HG03565 (cell line): Measurements from ENCODE around the gene FA2H.
"Not testable (repeated sequence)": the region's sequence is repeated elsewhere in the genome, so short reads cannot be mapped to it uniquely, and the experiment has no call there.

Source experiments
- ATAC-seq: cut with Tn5 transposase; IDR thresholded peaks from one replicate; pipeline ENCODE4 v1.9.1; 2021; ENCODE audit warnings: mild to moderate bottlenecking, moderate library complexity; ENCODE audit not compliant: unreplicated experiment

FA2H gene

DNA sequence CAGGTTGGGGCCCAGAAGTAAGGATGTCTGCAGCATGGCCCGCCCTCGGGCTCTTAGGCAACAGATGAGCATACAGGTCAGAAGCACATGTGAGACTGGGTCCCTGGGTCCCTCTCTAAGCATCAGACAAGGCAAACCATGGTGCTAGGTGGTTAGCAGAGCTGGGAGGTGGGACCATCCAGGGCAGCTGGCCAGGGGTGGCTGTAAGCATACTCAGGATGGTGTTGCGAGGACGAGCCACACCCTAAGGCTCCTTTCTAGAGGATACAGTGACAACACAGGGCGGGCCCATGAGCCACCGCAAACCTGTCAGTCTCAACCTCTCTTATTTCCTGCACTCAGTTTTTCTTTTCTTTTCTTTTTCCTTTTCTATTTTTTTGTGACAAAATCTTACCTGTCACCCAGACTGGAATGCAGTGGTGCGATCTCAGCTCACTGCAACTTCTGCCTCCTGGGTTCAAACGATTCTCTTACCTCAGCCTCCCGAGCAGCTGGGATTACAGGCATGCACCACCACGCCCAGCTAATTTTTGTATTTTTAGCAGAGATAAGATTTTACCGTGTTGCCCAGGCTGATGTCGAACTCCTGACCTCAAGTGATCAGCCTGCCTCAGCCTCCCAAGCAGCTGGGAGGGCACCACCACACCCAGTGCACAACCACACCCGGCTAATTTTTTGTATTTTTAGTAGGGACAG is 3.6 kb downstream of the FA2H start:
- ATAC-seq = no peak

DNA sequence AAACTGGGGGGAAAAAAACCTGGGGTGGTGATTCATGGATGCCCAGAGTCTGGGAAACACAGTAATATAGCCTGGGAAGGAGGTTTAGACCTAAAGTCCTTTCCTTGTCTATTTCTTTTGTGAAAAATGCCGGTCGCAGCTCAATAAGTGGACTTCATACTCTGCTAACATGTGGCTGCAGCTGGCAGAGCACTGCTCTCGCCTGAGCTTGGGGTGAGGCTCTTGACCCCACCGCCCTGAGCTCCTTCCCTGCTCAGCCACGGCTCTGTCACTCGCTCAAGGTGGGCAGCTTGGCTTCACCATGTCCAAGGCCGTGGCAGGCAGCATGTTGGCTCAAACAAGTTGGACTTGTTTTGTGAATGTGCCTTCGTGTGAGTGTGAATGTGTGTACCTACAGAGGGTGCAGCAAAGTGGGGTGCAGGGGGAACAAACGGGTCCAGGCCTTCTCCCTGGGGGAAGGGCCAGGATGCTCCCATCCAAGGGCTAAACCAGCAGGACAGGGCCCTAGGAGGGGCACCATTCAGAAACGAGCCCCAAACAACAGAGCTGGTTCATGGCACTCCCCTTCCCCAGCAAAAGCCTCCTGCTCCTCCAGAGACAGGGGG is 4.9 kb downstream of the FA2H start:
- ATAC-seq = no peak

DNA sequence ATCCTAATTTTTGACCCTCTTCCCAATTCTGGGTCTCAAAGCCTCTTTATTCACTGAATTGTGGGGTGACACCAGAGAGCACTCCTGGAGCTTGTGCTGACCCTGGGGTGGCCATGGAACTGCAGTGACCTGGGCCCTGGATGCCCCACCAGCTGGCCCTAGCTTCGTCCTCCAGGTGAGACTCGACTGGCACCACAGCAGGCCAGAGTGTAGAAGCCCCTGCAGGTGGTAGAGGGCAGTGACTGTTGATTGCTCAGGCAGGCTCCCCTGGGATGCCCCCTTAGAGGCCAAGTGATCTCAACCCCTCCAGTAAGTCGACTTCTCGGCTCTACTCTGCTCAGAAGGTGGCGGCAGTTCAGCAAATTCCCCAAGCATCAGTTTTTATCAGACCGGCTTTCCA is 6.4 kb downstream of the FA2H start:
- ATAC-seq = no peak

DNA sequence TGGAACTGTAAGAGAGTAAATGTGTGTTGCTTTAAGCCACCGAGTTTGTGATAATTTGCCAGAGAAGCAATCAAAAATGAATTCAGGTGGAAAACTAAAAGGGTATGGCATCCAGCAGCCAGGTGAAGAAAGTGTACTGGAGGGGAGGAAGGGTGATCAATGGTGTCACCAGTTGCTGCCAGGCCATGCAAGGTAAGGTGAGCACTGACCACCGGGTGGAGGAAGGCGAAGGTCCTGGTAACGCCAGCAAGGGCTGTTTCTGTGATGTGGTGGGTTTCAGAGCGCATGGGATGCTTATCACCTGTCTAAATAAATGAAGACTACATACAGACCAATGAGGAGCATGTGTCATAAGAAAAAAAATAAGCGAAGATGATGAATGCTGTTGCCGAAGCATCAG is 6.9 kb downstream of the FA2H start:
- ATAC-seq = no peak

DNA sequence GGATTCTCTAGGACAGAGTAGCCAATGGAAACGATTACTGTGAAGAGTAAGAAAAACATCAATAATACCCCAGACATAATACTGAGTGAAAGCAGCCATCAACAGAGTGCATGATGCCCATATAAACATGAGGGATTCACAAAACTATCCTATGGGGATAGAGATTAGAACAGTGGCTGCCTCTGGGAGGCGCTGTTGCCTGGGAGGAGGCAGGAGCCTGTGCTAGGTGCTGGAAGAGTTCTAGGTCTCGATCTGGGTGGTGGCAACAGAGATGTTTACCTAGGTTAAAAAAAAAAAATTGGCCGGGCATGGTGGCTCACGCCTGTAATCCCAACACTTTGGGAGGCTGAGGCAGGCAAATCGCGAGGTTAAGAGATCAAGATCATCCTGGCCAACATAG is 7.9 kb downstream of the FA2H start:
- no peak for ATAC-seq

DNA sequence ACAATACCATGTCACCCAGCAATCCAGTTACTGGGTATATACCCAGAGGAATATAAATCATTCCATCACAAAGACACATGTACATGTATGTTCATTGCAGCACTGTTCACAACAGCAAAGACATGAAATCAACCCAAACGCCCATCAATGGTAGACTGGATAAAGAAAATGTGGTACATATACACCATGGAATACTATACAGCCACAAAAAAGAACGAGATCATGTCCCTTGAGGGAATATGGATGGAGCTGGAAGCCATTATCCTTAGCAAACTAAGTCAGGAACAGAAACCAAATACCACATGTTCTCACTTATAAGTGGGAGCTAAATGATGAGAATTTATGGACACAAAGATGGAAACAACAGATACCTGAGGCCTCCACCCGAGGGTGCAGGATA is 10.4 kb downstream of the FA2H start:
- ATAC-seq = not testable (repeated sequence)

DNA sequence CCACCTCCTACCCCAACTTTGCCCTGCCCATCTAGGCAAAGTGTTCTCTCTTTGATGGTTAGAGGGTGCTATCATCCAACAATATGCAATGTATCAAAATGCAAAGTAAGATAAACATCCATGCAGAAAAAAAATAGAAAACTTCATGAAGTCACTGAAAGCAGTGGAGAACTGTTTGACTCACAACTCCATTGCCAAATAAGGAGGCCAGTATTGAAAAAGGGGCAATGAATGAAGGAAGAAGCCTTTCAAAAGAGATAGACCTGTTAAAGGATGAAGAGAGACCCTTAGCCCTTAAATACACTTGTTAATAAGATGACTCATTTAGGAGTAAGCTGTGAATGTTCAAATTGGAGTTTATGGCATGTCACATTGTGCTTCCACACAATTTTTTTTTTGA is 13.0 kb downstream of the FA2H start:
- no peak for ATAC-seq

DNA sequence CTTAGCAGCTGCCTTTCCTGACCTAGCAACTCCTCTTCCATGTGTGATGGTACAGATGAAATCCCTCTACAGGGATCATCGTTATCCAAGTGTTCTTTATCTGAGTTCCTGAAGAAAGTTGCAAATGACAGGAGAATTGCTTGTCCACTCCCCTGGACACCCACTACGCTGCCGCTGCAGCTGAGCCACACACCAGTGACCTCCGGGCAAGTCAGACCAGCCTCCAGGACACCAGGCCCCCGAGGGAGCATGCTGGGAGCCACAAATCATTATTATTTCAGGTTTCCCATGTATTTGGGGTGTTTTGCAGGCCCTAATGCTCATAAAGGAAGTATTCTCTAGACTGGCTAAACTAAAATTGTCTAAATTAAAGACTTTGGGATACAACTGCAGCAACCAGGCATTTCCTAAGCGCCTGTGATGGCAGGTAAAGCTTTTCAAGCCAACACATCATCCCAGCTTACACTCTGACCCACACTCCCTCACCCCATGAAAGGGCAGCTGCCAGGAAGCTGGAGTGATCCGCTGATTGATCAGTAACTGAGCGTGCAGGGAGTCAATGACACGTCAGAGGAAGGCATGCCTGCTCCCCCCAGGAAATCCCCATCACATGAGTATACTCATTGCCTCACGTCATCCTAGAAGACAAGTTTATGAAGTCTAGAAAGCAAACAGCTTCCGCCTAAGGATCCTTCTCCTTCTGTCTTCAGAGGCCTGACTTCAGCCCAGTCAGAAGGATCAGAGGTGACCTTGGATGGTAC is 14.4 kb downstream of the FA2H start:
- ATAC-seq = no peak

DNA sequence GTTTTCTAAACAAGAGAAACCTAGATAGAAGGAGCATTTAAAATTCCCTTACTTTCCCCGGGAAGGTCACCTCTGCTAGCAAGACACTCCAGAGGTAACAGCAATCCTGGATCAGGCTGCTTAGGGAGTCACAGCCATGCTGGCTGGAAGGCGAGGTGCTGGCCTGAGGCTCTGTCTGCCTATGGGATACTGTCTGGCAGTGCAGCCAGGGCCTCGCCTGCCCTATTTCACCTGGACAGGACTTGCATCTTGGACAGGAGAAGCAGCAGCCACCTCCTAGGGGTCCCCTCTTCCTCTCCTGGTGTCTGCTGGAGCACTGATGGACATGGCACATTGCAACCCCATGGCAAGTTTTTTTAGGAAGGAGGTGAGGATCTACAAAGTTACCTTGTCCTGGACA is 15.1 kb downstream of the FA2H start:
- no peak for ATAC-seq

DNA sequence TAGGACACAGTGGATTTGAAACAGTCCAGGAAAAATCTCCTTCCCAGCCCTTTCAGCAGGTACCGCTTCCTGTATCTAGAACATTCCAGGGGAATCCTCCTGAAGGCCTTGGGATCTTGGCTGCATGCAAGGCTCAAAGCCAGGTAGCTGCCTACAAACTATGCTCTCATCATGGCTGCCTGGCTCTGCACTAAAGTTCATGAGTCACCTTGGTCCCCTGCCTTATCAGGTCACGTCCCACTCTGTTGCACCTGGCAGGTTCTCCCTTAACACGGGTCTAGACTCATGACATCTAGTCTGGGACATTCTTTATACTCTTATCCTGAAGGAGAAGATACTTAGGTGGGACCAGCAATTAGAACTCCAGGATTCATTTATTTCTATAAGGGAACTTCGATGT is 15.8 kb downstream of the FA2H start:
- no peak for ATAC-seq

DNA sequence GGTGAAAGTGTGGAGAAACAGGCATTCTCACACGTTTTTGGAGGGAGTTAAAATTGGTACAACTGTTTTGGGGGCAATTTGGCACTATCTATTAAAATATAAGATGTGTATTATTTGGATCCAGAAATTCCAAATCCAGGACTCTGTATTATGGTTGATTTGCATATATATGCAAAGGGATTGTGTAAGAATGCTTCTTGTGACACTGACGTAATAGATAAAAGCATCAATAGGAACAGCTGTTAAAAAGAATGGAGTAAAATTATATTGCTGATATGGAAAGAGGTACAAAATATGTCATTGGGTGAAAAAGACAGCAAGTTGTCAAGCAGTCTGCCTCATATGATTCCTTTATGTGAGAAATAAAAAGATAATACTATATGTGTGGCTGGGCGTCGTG is 17.3 kb downstream of the FA2H start:
- ATAC-seq = no peak

DNA sequence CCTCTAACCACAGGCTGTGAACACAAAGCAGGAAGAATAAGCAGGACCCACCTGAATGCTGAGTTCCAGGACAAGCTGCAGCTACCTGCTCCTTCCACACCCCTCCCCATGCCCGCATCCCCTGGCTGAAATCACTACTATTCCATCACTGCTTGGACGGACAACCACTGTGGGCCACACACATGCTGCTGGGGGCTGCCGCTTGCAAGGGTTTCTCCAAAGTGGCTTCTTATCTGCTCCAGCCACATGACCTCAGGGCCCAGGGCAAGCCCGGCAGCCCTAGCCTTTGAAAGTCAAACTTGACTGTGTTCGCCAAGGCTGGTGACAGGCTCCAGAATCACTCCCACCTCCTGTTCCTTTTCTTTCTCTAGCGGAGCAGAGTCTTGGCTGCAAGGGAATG is 18.4 kb downstream of the FA2H start:
- ATAC-seq = no peak

DNA sequence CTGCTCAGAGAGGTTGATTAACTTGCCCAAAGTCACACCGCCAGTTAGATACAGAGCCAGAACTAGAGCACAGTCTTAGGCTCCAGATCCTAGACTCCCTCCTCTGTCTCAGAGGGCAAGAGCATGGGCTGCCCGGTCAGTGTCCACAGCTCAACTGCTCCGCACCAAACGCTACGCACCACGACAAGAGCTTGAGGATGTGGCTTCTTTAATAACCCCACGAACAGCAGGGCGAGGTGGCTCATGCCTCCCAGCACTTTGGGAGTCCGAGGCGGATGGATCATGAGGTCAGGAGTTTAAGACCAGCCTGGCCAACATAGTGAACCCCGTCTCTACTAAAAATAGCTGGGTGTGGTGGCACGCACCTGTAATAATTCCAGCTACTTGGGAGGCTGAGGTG is 21.4 kb downstream of the FA2H start:
- ATAC-seq = no peak

DNA sequence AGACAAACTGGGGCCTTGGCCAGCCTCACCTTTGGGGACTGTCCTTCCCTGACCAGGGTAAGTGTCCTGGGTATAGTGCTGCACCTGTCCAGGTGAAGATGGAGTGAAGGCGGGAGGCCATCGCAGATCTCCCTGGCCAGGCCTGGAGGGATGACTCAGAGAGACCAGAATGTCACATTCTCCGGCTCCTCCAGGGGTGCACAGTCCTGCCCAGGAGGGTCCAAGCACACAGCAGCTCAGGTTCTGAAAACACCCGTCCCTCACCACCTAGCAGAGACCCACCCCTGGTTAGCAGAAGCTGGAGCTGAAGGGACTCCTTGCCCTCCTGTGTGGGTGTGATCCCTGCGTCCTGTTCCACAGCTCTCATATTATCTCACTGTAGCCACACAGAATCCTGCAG is 21.9 kb downstream of the FA2H start:
- ATAC-seq = no peak

DNA sequence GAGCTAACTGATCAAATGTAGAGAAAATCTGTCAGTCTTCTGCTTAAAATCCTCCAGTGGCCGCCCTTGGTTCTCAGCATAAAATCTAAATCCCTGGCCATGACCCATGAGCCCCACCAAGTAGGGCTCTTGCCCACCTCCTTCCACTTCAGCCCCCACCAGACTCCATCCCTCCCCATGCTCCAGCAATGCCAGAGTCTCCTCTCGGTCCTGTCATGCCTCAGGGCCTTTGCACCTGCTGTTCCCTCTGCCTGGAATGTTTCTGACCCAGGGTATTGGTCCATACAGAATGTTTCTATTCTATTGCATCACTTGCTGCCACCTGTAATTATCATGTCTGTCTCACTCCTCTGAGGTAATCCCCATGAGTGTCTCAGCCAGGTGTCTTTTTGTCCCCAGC is 22.4 kb downstream of the FA2H start:
- no peak for ATAC-seq

DNA sequence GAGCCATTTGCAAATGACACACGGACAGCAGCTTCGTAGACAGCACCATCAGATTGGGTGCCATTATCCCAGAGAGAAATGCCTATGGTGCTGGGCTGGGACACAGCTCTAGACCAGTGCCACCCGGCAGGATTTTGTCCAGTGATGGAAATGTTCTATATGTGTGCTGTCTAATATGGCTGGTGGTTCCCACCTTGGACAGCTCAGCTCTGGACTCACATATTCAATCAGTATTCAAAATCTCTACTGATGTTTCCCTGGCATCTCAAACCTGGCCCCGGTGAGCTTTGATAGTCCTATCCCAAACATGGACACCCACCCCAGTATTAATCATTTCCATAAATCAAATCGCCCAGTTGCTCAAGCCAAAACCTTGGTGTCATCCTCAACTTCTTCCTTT is 23.0 kb downstream of the FA2H start:
- no peak for ATAC-seq

DNA sequence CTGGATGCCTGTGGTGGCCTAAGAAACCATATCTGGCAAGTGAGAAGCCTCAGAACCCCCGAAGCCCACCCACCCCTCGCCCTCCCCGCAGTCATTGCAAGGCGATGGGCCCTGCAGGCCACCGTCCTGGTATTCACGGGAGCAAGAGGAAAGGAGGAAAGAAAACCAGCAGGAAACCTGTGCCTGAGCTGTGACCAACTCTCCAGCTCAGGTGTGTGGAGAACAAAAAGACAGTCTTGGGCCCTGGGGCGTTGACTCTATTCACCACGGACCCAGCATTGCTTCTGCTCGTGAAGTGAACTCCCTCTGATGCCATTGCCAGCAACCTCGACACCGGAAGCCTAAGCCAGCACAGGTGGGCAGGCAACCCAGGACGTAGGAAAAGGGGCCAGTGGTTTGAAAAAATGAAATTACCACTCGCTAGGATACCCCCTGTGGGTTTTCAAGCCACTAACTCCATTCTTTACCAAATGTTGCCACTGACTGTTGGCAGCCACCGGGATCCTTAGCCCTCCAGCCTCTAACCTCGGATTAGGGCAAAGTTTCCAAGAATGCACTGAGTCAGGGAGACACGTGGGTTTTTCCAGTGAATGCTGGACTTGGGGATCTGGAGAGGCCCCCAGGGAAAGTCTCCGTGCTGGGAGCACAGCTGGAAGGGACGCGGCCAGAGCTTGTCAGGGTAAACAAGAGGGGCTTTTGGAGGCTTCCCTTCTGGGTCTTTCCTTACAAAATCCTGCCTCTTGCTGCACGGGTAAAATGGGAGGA is 25.1 kb downstream of the FA2H start:
- ATAC-seq = no peak

DNA sequence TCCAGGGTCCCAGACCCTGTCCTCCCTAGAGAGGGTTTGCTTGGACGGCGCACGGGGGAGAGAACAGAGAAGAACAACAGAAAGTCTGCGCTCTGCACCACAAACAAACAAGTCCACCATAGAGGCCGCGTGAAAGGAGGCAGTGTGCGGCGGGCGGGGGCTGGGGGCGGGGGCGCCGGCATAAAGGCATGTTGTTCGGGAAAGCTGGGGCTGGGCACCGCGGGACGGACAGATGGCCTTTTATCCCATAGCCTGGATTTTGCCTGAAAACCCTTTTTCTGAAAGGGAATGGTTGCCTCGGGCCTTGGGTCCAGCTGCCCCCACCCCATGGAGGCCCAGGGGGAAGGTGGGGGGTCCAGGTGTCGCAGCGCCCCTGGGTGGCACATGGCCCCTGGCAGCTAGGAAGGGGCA is 26.0 kb downstream of the FA2H start:
- ATAC-seq = no peak

DNA sequence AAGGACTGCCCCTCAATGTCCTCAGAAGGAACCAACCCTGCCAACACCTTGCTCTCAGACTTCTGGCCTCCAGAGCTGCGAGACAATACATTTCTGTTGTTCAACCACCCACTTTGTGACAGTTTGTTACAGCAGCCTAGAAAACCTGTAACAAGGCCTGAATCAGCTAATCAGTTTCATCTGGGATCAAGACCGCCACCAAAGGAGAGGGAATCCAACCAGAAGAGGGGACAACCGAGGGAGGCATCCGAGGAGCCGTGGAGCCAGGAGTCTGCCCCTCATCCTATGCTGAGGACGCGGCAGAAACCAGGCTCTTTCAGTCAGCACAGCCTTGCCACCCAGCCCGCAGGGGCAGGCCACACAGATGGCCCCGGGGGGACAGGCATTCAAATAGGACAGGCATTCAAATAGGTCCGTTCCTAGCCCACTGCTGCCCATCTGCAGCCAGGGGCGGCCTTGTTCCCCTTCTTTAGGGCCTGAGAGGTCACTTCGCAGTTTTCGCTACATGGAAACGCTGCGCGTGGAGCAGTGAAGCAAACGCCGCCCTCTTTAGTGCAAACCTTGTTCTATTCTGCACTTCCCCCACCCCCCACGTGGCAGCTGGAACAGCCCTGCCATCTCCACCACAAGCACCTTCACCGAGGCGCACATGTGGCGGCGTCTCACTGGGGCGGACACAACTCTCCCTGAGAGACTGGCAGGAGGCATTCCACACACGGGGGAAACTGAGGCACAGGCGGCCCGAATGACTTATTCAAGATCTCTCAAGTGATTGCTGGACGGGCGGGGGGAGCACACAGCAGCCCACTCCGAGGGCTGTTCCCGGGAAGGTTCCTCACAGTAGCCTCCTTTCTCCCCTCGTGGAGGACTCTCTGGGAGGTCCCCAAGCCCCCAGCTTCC is 26.7 kb downstream of the FA2H start:
- no peak for ATAC-seq

DNA sequence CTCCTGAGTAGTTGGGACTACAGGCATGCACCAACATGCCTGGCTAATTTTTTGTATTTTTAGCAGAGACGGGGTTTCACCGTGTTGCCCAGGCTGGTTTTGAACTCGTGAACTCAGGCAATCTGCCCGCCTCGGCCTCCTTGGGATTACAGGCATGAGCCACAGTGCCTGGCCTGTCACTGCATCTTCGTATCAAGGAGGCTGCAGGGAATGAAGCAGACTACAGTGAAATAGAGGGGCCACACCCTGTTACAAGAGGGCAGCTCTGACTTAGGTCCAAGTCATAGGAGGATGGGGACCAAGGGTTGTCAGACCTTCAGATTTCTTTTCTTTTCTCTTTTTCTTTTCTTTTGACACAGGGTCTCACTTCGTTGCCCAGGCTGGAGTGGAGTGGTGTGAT is 28.7 kb downstream of the FA2H start:
- ATAC-seq = no peak
